SK-N-SH (cell line): ENCODE results near the gene TSPAN10. TPM values are rescaled to one million over a fixed set of nuclear protein-coding genes. Genes with fewer than 3 reads are reported as not detected.
"Not testable (repeated sequence)": the region's sequence is repeated elsewhere in the genome, so short reads cannot be mapped to it uniquely, and the experiment has no call there.

Experiments used
- CTCF ChIA-PET: fragments of 300-600, 350-600 bp; formaldehyde crosslinking; extraction: SDS; loops from one replicate; lab custom pipeline; 2021; lab: Yijun Ruan, JAX
- POLR2A ChIA-PET: fragments of 350-600 bp; sonication (Branson Sonifier 250); formaldehyde crosslinking; extraction: SDS; loops from one replicate; lab custom pipeline; 2020; ENCODE audit warnings: antibody characterized with exemption, inconsistent platforms; lab: Yijun Ruan, JAX
- DNase-seq: peaks from one replicate; pipeline ENCODE4 v3.0.0; 2012
- H2AFZ ChIP-seq: fragments of 200-600 bp; sonication (generic); 2 replicates; pipeline ENCODE4 v1.8.1; 2016; ENCODE audit warnings: antibody characterized with exemption, mild to moderate bottlenecking, low read depth
- H3F3A ChIP-seq: fragments of 200-600 bp; sonication (generic); replicated peaks from 2 replicates; pipeline ENCODE3; 2016; ENCODE audit warnings: antibody characterized with exemption, mild to moderate bottlenecking; ENCODE audit not compliant: insufficient read depth
- H3K27ac ChIP-seq, 2 experiments: fragments of 200-500 bp in 1 of 2; fragments of 200-600 bp in 1 of 2; sonication (Bioruptor generic) in 1 of 2; sonication (generic), shearing (Covaris generic) in 1 of 2; 2 replicates each; pipeline versions ENCODE4 v1.5.1 to v1.6.1; 2014 to 2016; ENCODE audit warnings: low read depth in 2 of 2, inconsistent platforms in 1 of 2, low read length in 1 of 2, mild to moderate bottlenecking in 1 of 2, mixed read lengths in 1 of 2
- H3K27me3 ChIP-seq: fragments of 200-600 bp; sonication (generic), shearing (Covaris generic); 2 replicates; pipeline ENCODE4 v1.6.1; 2016; ENCODE audit warnings: mixed run types; ENCODE audit not compliant: insufficient read depth
- H3K36me3 ChIP-seq, 2 experiments: fragments of 200-500 bp in 1 of 2; fragments of 200-600 bp in 1 of 2; sonication (Bioruptor generic) in 1 of 2; sonication (generic) in 1 of 2; replicated peaks in 1 of 2; 2 replicates each; pipeline versions ENCODE3 to v1.5.1; 2014 to 2016; ENCODE audit warnings: low read length in 1 of 2, mild to moderate bottlenecking in 1 of 2; ENCODE audit not compliant: insufficient read depth in 2 of 2, control insufficient read depth in 1 of 2
- H3K4me1 ChIP-seq, 2 experiments: fragments of 200-500 bp in 1 of 2; fragments of 200-600 bp in 1 of 2; sonication (Bioruptor generic) in 1 of 2; sonication (generic), shearing (Covaris generic) in 1 of 2; 2 replicates each; pipeline versions ENCODE4 v1.5.1 to v1.6.1; 2014 to 2016; ENCODE audit warnings: low read depth in 1 of 2, low read length in 1 of 2, mixed run types in 1 of 2; ENCODE audit not compliant: insufficient read depth in 2 of 2, control insufficient read depth in 1 of 2
- H3K4me2 ChIP-seq: fragments of 200-600 bp; sonication (generic), shearing (Covaris generic); 2 replicates; pipeline ENCODE4 v1.6.1; 2017; ENCODE audit warnings: mixed run types
- H3K4me3 ChIP-seq, 2 experiments: fragments of 200-500 bp in 1 of 2; fragments of 200-600 bp in 1 of 2; sonication (Bioruptor generic) in 1 of 2; sonication (generic), shearing (Covaris generic) in 1 of 2; 2 replicates each; pipeline versions ENCODE4 v1.5.1 to v1.8.1; 2014 to 2016; ENCODE audit warnings: low read depth in 2 of 2, inconsistent platforms in 1 of 2, low read length in 1 of 2, mild to moderate bottlenecking in 1 of 2, mixed read lengths in 1 of 2, moderate library complexity in 1 of 2
- H3K79me2 ChIP-seq: fragments of 200-600 bp; sonication (generic); 2 replicates; pipeline ENCODE4 v1.8.1; 2017; ENCODE audit warnings: mild to moderate bottlenecking; ENCODE audit not compliant: insufficient read depth
- H3K9ac ChIP-seq: fragments of 200-600 bp; sonication (generic); 2 replicates; pipeline ENCODE4 v1.6.1; 2017; ENCODE audit warnings: mixed run types
- H3K9me2 ChIP-seq: fragments of 200-600 bp; sonication (generic); 2 replicates; pipeline ENCODE4 v1.6.1; 2017; ENCODE audit warnings: mixed run types
- H3K9me3 ChIP-seq: fragments of 200-600 bp; sonication (generic); 2 replicates; pipeline ENCODE4 v1.6.1; 2017; ENCODE audit warnings: mixed run types, mild to moderate bottlenecking, moderate library complexity
- H4K20me1 ChIP-seq: fragments of 200-600 bp; sonication (generic); 2 replicates; pipeline ENCODE4 v1.6.1; 2017; ENCODE audit warnings: mild to moderate bottlenecking, mixed run types; ENCODE audit not compliant: insufficient read depth
- CHD2 ChIP-seq: fragments of 150-350 bp; IDR thresholded peaks from 2 replicates; pipeline ENCODE4 v1.6.1; 2018; ENCODE audit warnings: low read length; ENCODE audit not compliant: partially characterized antibody
- FOSL2 ChIP-seq: IDR thresholded peaks from 2 replicates; pipeline ENCODE4 v1.4.0; 2012; ENCODE audit warnings: low read depth, mild to moderate bottlenecking, moderate library complexity, borderline replicate concordance
- IRF3 ChIP-seq: fragments of 150-350 bp; IDR thresholded peaks from 2 replicates; pipeline ENCODE4 v1.6.1; 2016; ENCODE audit warnings: mild to moderate bottlenecking, low read depth, low read length
- JUND ChIP-seq: IDR thresholded peaks from 2 replicates; pipeline ENCODE4 v1.4.0; 2012
- MXI1 ChIP-seq: IDR thresholded peaks from 2 replicates; pipeline ENCODE4 v1.6.1; 2012; ENCODE audit warnings: mild to moderate bottlenecking, low read depth, low read length, improper control_type of control experiment
- NRF1 ChIP-seq: IDR thresholded peaks from 2 replicates; pipeline ENCODE4 v1.6.1; 2012; ENCODE audit warnings: low read depth, mild to moderate bottlenecking, low read length
- POLR2AphosphoS5 ChIP-seq: IDR thresholded peaks from 2 replicates; pipeline ENCODE4 v1.6.1; 2012; ENCODE audit warnings: low read depth, low read length
- RFX5 ChIP-seq: IDR thresholded peaks from 2 replicates; pipeline ENCODE4 v1.6.1; 2012; ENCODE audit warnings: mild to moderate bottlenecking, improper control_type of control experiment, low read length
- TCF12 ChIP-seq: IDR thresholded peaks from 2 replicates; pipeline ENCODE4 v1.4.0; 2012
- WGBS: methylation state at CpG from one replicate; pipeline ENCODE4 v1.1.6; 2017; ENCODE audit warnings: low lambda C conversion rate; 5-methylcytosine and 5-hydroxymethylcytosine counted together
- polyA plus RNA-seq, 3 experiments: library from polyadenylated mRNA; depleted of rRNA; stranded (reverse); fragments of >200 nt; gene quantifications; 2 replicates each; pipeline ENCODE4 v1.2.3, GENCODE V29; 2012

TSPAN10 gene
- polyA plus RNA-seq, 1 of the 3 experiments (the other 2 are of a cell fraction), result 6.0 TPM

- no peak overlapping the region for H3K4me3 ChIP-seq
- peaks cover 91% of the 10 kb centered on the region for H3K79me2 ChIP-seq
- H3K4me1 ChIP-seq, result peaks cover 0 to 6% of the 10 kb centered on the region in 2 experiments; a peak in 1 of 4 replicates
- CTCF ChIA-PET, result interaction anchor here (1.3 kb wide), 1 partner anchor 16 kb away, joined by 5 read pairs; no protein-coding TSS in a partner anchor
- H3K36me3 ChIP-seq, result peaks cover 52 to 66% of the 10 kb centered on the region in 2 experiments
- no peak overlapping the region for H3K4me2 ChIP-seq
- peaks cover 69% of the 10 kb centered on the region for H4K20me1 ChIP-seq
- no peaks in the 10 kb centered on the region for H3K9me2 ChIP-seq
- H3K27ac ChIP-seq, result no peak overlapping the region
- H2AFZ ChIP-seq, result no peak overlapping the region
- DNase-seq, result no peak
- no peak for TF ChIP-seq POLR2AphosphoS5
- TF ChIP-seq FOSL2, result no peak
- no peak for TF ChIP-seq TCF12
- no peak for TF ChIP-seq RFX5
- TF ChIP-seq NRF1, result no peak
- no peak for TF ChIP-seq JUND
- TF ChIP-seq IRF3, result no peak
- no peak for TF ChIP-seq CHD2
- H3K9me3 ChIP-seq, result no peaks in the 10 kb centered on the region
- H3F3A ChIP-seq, result peaks cover 10% of the 10 kb centered on the region
- POLR2A ChIA-PET, result no interaction called here
- H3K9ac ChIP-seq, result no peak overlapping the region
- 49% methylated on average over 6 of the region's 7 CpGs for WGBS
- no peaks in the 10 kb centered on the region for H3K27me3 ChIP-seq
These were observed 20.1 kb upstream of the TSPAN10 start for GRCh38 chr17:81616877-81617276.

GRCh38 chr17:81618307-81618706 is 18.7 kb upstream of the TSPAN10 start:
- H3K9me3 ChIP-seq, H3K4me3 ChIP-seq, H3K9ac ChIP-seq, CTCF ChIA-PET, H3K4me2 ChIP-seq, DNase-seq, H3K4me1 ChIP-seq, H3K27ac ChIP-seq, H3K9me2 ChIP-seq, H2AFZ ChIP-seq, POLR2A ChIA-PET, H3K27me3 ChIP-seq: not testable (repeated sequence)
- H4K20me1 ChIP-seq, result peaks cover 62% of the 10 kb centered on the region
- H3K79me2 ChIP-seq, result peaks cover 91% of the 10 kb centered on the region
- peaks cover 43 to 67% of the 10 kb centered on the region in 2 experiments for H3K36me3 ChIP-seq
- WGBS, result no CpG with 5 or more reads among the region's 36 CpGs
- H3F3A ChIP-seq, result peaks cover 17% of the 10 kb centered on the region

GRCh38 chr17:81621494-81622130 is 15.4 kb upstream of the TSPAN10 start:
- H3F3A ChIP-seq, result peaks cover 25% of the 10 kb centered on the region
- H3K4me1 ChIP-seq, result peaks cover 0 to 6% of the 10 kb centered on the region in 2 experiments; a peak in 1 of 4 replicates
- ChIA-PET CTCF (interaction anchor here (1.3 to 8.9 kb wide), 3 partner anchors 13 to 21 kb away, joined by 3 to 55 read pairs (median 4); no protein-coding TSS in a partner anchor), POLR2A (interaction anchor here (0.6 kb wide), 1 partner anchor 111 kb away, joined by 3 read pairs; no protein-coding TSS in a partner anchor)
- no peaks in the 10 kb centered on the region for H3K9me2 ChIP-seq
- H3K4me2 ChIP-seq, result no peak overlapping the region
- H3K4me3 ChIP-seq, result no peak overlapping the region
- WGBS, result 88% methylated on average over 11 of the region's 11 CpGs
- peak overlapping the region in 1 of 2 experiments; percentile 4; a peak in 2 of 4 replicates for H3K27ac ChIP-seq
- H4K20me1 ChIP-seq, result peaks cover 49% of the 10 kb centered on the region
- DNase-seq, result no peak
- no peaks in the 10 kb centered on the region for H3K9me3 ChIP-seq
- H3K79me2 ChIP-seq, result peaks cover 89% of the 10 kb centered on the region
- H3K36me3 ChIP-seq, result peaks cover 50 to 76% of the 10 kb centered on the region in 2 experiments
- peak; percentile 65 for TF ChIP-seq MXI1
- TF ChIP-seq FOSL2, result no peak
- H3K27me3 ChIP-seq, result no peaks in the 10 kb centered on the region
- no peak overlapping the region for H2AFZ ChIP-seq
- no peak overlapping the region for H3K9ac ChIP-seq
